Right lobe of liver (tissue), 6 donors: ENCODE data around the gene REM2. TPM values are rescaled to one million over a fixed set of nuclear protein-coding genes. Genes with fewer than 3 reads are reported as not detected.
A peak's percentile ranks its signal among the peaks of the same experiment; 100 is the strongest.

Experiments used
- ATAC-seq, 4 donors: fragments of 200-7000 bp; cut with Tn5 transposase; one replicate each; pipeline ENCODE4 v1.9.1; 2020; ENCODE audit warnings: mild to moderate bottlenecking in 4 of 4, moderate library complexity in 4 of 4
- DNase-seq, 3 donors: peaks; one replicate each; pipeline ENCODE4 v3.0.0-alpha.2; 2020
- H3K27ac ChIP-seq, 3 donors: fragments of 200-600 bp; one replicate each; pipeline ENCODE4 v1.8.0; 2022
- H3K27me3 ChIP-seq, 2 donors: fragments of 200-600 bp; one replicate each; pipeline ENCODE4 v1.8.0; 2022
- H3K36me3 ChIP-seq, 4 donors: fragments of 200-600 bp; sonication (generic) in 1 of 4; one replicate each; pipeline versions ENCODE4 v1.5.1 to v1.8.0; 2017 to 2022; ENCODE audit warnings: control low read depth in 1 of 4
- H3K4me1 ChIP-seq, 4 donors: fragments of 200-600 bp; sonication (generic) in 1 of 4; one replicate each; pipeline versions ENCODE4 v1.5.1 to v1.8.0; 2017 to 2022; ENCODE audit warnings: control low read depth in 1 of 4
- H3K4me3 ChIP-seq, 3 donors: fragments of 200-600 bp; one replicate each; pipeline ENCODE4 v1.8.0; 2022
- H3K9me3 ChIP-seq, 4 donors: fragments of 200-600 bp; sonication (generic) in 1 of 4; one replicate each; pipeline versions ENCODE4 v1.5.1 to v1.8.0; 2017 to 2022; ENCODE audit warnings: control low read depth in 1 of 4
- POLR2A ChIP-seq: fragments of 450-650 bp; IDR thresholded peaks from one replicate; pipeline ENCODE4 v1.6.1; 2017; ENCODE audit warnings: antibody characterized with exemption, mild to moderate bottlenecking
- WGBS: methylation state at CpG from one replicate; pipeline ENCODE4 v1.1.6; 2018; ENCODE audit warnings: low coverage, low lambda C conversion rate; ENCODE audit not compliant: insufficient coverage; ENCODE audit errors: missing lambda C conversion rate; 5-methylcytosine and 5-hydroxymethylcytosine counted together
- intact Hi-C, 2 donors: fragments of 100-400 bp; cut with DNase I; formaldehyde crosslinking; loops; one replicate each; pipeline versions ENCODE4 v1.11.2 to v1.14.1; 2022
- total RNA-seq, 6 experiments: library from RNA; depleted of rRNA in 2 of 6; stranded (reverse); fragments of >200 nt in 2 of 6; fragmentation: NEBNext Ultra II Directional in 3 of 6; extraction: Animal tissue kit (Norgen Biotek cat#: 25700) in 3 of 6; gene quantifications; one replicate each; pipeline versions ENCODE4 v1.1.0 to v1.2.4, GENCODE V29; 2016 to 2023
- TF ChIP-seq, protein P1 (sequence below), 4 donors: fragments of 200-600 bp in 3 of 4; fragments of 450-650 bp in 1 of 4; IDR thresholded peaks; one replicate each; pipeline versions ENCODE4 v1.5.1 to v1.8.0; 2016 to 2022; ENCODE audit warnings: antibody characterized with exemption in 4 of 4, mild to moderate bottlenecking in 2 of 4
- donor health status: DM: no; HTN: yes; CAD: no.
- donor health status: DM: no; HTN: no; CAD: no.
- donor health status: DM: no; HTN: no; CAD: no.
- donor health status: DM: no; HTN: yes; CAD: no.
- donor health status: DM: no; HTN: yes; CAD: no.

Gene REM2
- total RNA-seq, 6 experiments from 2014 or later: 0.10 to 0.12 TPM; not detected in 4

GRCh38 chr14:22885975-22886374 is 3.0 kb downstream of the REM2 start:
- no peaks in the 10 kb centered on the region for H3K4me1 ChIP-seq
- intact Hi-C loops: no loop called here
- H3K27me3 ChIP-seq: no peaks in the 10 kb centered on the region
- TF ChIP-seq, protein P1, sequence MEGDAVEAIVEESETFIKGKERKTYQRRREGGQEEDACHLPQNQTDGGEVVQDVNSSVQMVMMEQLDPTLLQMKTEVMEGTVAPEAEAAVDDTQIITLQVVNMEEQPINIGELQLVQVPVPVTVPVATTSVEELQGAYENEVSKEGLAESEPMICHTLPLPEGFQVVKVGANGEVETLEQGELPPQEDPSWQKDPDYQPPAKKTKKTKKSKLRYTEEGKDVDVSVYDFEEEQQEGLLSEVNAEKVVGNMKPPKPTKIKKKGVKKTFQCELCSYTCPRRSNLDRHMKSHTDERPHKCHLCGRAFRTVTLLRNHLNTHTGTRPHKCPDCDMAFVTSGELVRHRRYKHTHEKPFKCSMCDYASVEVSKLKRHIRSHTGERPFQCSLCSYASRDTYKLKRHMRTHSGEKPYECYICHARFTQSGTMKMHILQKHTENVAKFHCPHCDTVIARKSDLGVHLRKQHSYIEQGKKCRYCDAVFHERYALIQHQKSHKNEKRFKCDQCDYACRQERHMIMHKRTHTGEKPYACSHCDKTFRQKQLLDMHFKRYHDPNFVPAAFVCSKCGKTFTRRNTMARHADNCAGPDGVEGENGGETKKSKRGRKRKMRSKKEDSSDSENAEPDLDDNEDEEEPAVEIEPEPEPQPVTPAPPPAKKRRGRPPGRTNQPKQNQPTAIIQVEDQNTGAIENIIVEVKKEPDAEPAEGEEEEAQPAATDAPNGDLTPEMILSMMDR (IDR thresholded peaks at IDR 0.05): no peak
- TF ChIP-seq POLR2A: no peak
- no peak for ATAC-seq
- H3K9me3 ChIP-seq: no peaks in the 10 kb centered on the region
- no peaks in the 10 kb centered on the region for H3K36me3 ChIP-seq
- 92% methylated on average over 15 of the region's 21 CpGs for WGBS
- no peak overlapping the region for H3K4me3 ChIP-seq
- no peak overlapping the region for H3K27ac ChIP-seq
- DNase-seq: no peak

GRCh38 chr14:22886500-22887259 is 3.7 kb downstream of the REM2 start:
- Histone ChIP-seq H3K4me3 (peak overlapping the region; percentile 32 to 48 (median 41)), H3K4me1 (no peaks in the 10 kb centered on the region), H3K27me3 (no peaks in the 10 kb centered on the region), H3K27ac (peak overlapping the region in 1 of 3 donors; percentile 33), H3K9me3 (no peaks in the 10 kb centered on the region), H3K36me3 (no peaks in the 10 kb centered on the region)
- no peak for TF ChIP-seq POLR2A
- TF ChIP-seq, protein P1 (IDR thresholded peaks at IDR 0.05): no peak
- DNase-seq (peak in 1 of 3 donors; percentile 47), ATAC-seq (peak; percentile 55 to 68 (median 57))
- intact Hi-C loops: no loop called here
- WGBS: 18% methylated on average over 13 of the region's 77 CpGs

DNA sequence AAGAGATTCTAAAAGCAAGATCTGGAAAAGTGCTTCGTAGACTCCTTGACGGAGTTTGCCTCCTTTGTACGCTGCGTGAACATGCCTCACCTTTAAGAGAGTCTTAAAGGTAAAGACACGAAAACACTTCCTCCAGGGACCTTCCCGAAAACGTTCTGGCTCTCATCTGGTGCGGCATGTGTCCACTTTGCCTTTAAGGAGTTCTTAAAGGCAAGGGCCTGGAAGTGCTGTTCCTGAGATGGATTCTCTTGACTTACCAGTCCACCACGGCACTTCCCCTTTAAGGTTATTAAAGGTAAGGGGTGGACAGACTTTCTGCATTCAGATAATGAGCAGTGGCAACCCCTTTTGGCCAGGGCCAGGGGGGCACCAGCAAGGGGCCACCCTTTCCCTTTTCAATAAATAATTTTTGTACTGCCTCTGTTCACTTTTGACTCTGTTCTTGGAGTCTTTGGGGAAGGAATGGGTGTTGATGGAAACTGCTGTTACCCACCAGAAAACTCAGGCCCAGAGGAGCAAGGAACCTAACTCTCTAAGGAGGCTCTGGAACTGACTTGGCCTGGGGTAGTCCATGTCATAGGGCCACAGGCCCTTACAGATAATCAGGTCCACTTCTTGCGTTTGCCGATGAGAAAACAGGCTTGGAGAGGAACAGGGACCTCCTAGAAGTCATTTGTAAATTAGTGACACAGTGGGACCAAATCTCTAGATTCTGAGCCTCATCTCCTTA is 4.4 kb downstream of the REM2 start:
- intact Hi-C loops: no loop called here
- Histone ChIP-seq H3K27ac (peak overlapping the region in 1 of 3 donors; percentile 33), H3K4me3 (peak overlapping the region; percentile 32 to 48 (median 41)), H3K36me3 (no peaks in the 10 kb centered on the region), H3K9me3 (no peaks in the 10 kb centered on the region), H3K27me3 (no peaks in the 10 kb centered on the region), H3K4me1 (no peaks in the 10 kb centered on the region)
- 53% methylated on average over 8 of the region's 11 CpGs for WGBS
- no peak for DNase-seq
- TF ChIP-seq, protein P1 (IDR thresholded peaks at IDR 0.05): no peak
- TF ChIP-seq POLR2A: no peak
- ATAC-seq: peak in 1 of 4 donors; percentile 15

GRCh38 chr14:22887990-22888378 is 5.0 kb downstream of the REM2 start:
- intact Hi-C loops: no loop called here
- no peaks in the 10 kb centered on the region for H3K36me3 ChIP-seq
- H3K27ac ChIP-seq: no peak overlapping the region
- no peak for ATAC-seq
- TF ChIP-seq, protein P1 (IDR thresholded peaks at IDR 0.05): no peak
- no peak for TF ChIP-seq POLR2A
- DNase-seq: no peak
- H3K4me3 ChIP-seq: no peak overlapping the region
- no peaks in the 10 kb centered on the region for H3K4me1 ChIP-seq
- H3K27me3 ChIP-seq: no peaks in the 10 kb centered on the region
- no peaks in the 10 kb centered on the region for H3K9me3 ChIP-seq
- no CpG with 5 or more reads among the region's 5 CpGs for WGBS
